Ammon's horn (tissue), 1 donor: ENCODE results near the gene PSTPIP1.

ENCODE experiments used
- DNase-seq: peaks from one replicate; pipeline ENCODE4 v3.0.0-alpha.2; 2016; ENCODE audit warnings: low spot score

PSTPIP1 gene

GRCh38 chr15:77030048-77030927 is 35.4 kb downstream of the PSTPIP1 start:
- no peak for DNase-seq

- no peak for DNase-seq
Measured at GRCh38 chr15:77030928-77031375, 36.0 kb downstream of the PSTPIP1 start.

- DNase-seq = no peak
Measured at GRCh38 chr15:77031376-77032050, 36.6 kb downstream of the PSTPIP1 start.

- DNase-seq = no peak
Measured at GRCh38 chr15:77032052-77032646, 37.2 kb downstream of the PSTPIP1 start.

- no peak for DNase-seq
Measured at GRCh38 chr15:77032647-77033416, 37.9 kb downstream of the PSTPIP1 start.

GRCh38 chr15:77033417-77033728 is 38.4 kb downstream of the PSTPIP1 start:
- no peak for DNase-seq

- DNase-seq = no peak
Measured at GRCh38 chr15:77033729-77034671, 39.1 kb downstream of the PSTPIP1 start.

GRCh38 chr15:77034695-77035489 is 40.0 kb downstream of the PSTPIP1 start:
- no peak for DNase-seq

GRCh38 chr15:77035584-77035983 is 40.7 kb downstream of the PSTPIP1 start:
- no peak for DNase-seq

- no peak for DNase-seq
Measured at GRCh38 chr15:77035999-77036471, 41.1 kb downstream of the PSTPIP1 start.

GRCh38 chr15:77036537-77037387 is 41.8 kb downstream of the PSTPIP1 start:
- DNase-seq = no peak

- DNase-seq = no peak
Measured at GRCh38 chr15:77037388-77038209, 42.7 kb downstream of the PSTPIP1 start.

GRCh38 chr15:77038312-77039216 is 43.6 kb downstream of the PSTPIP1 start:
- no peak for DNase-seq

GRCh38 chr15:77039217-77039533 is 44.2 kb downstream of the PSTPIP1 start:
- no peak for DNase-seq

- no peak for DNase-seq
Measured at GRCh38 chr15:77039848-77040247, 44.9 kb downstream of the PSTPIP1 start.

GRCh38 chr15:77040673-77041072 is 45.7 kb downstream of the PSTPIP1 start:
- DNase-seq = no peak

GRCh38 chr15:77042245-77042919 is 47.5 kb downstream of the PSTPIP1 start:
- no peak for DNase-seq
